Smooth muscle cell of the brain vasculature (primary cell): ENCODE results near the gene TMEM26.

Source experiments
- DNase-seq: peaks from one replicate; pipeline ENCODE4 v3.0.0-alpha.2; 2012; ENCODE audit warnings: low read depth, low spot score

Gene TMEM26

GRCh38 chr10:61460835-61461234, 7.7 kb upstream of the TMEM26 start:
- DNase-seq: no peak

DNA sequence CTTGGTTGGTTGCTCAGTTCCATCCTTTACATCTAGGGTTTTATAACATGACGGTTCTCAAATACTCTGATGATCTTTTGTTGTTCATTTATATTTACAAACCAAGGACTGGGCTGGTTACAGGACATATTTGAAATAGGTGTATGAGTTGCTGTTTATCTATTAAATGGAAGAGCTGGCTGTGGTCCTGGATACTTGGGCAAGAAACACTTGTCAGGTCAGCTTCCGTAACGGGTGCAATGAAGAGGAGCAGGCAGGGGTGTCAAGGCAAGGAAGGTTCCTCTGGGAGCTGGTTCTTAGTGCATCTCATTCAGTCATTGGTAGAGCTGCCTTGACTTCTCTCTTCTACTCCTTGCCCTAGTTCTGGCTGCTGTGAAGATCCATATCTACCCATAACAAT, 4.8 kb upstream of the TMEM26 start:
- no peak for DNase-seq

DNA sequence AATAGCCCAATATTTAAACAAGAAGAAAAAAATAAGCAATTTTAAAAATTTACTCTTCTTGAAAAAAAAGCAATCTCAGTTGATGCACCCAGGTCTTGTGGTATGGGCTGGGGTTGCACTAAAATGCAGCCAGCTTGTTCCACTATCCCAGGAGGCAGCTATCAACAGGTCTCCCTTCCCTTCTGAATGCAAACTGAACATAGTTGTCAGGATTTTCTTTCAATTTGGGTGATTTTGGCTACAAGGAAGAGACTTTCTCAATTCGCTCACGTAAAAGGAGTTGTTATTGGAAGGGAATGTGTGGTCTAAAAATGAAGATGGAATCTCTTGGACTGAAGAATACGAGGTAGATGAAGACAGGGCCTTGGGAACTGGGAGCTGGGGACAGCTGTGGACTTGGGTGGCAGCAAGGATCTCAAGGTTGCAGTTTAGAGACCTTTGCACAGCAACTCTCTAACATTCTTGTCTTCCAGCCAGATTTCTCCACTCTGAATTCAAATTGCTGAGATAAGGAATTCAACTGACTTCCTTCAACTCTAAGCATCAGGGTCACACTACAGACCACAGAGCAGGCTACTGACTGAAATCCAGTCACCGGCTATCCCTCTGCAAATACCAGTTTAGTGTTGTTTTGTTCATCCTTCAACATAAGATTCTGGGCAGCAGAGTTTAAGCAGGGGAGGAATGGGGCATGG, 3.1 kb upstream of the TMEM26 start:
- DNase-seq: no peak

GRCh38 chr10:61455656-61456055, 2.5 kb upstream of the TMEM26 start:
- no peak for DNase-seq

DNA sequence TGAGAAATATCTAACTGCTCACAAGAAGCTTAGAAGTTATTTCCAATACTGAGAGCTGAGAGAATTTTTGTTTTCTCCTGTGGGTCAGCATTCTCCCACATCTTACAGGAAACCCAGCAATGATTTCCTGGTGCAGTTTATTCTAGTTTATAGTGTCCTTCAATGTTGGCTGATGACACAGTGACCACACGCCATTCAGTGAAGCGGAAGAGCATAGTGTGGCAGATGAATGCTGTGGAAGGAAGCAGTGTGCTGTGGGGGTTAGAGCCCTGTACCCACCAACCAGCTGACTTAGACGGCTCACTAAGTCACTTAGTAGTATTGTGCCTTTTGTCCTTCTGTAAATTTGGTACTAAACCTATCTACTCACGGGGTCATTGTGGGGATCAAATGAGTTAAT, 1.4 kb upstream of the TMEM26 start:
- DNase-seq: no peak

DNA sequence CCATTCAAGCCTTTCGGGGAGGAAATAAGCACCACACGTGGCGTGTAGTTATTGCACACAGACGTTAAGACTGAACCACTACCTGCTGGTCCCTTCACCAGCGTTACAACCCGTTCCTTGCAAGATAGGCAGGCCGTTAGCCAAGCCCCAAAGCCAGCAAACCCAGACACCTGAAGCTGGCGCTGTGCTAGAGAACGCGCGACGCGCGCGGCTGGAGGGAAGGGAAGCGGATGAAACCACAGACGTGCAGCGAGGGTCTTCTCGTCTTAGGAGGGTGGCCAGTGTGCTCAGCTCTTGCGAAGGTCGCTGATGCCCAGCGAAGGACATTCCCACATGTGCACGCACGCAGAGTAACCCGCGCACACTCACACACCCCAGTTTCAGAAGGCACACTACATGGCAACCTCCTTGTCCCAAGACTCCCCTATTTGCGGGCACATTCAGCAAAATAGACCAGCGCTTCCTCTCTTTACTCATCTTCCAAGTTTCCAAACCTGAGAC, 980 bp downstream of the TMEM26 start:
- DNase-seq: no peak

- DNase-seq: no peak
Observed at GRCh38 chr10:61451357-61451756, 1.8 kb downstream of the TMEM26 start.

GRCh38 chr10:61448841-61449600, 4.2 kb downstream of the TMEM26 start:
- no peak for DNase-seq

DNA sequence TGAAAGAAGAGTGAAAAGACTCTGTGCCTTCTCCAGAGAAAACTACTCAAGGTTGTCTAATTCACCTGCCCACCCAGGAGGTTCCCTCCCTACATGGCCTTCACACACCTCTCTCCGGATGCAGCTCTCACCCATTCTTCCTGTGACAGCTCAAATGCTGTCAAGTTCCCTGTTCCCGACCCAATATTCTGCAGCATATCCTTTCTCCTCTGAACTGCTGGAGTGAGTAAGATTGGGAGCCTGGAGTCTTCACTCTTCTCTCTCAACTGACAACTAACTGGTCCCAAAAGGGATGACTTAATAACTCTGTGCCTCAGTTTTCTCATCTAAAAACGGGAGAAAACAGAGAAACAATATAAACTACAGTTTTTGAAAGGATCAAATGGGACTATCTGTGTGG, 5.1 kb downstream of the TMEM26 start:
- DNase-seq: no peak

- DNase-seq: no peak
Observed at GRCh38 chr10:61439058-61439609, 14.0 kb downstream of the TMEM26 start.

DNA sequence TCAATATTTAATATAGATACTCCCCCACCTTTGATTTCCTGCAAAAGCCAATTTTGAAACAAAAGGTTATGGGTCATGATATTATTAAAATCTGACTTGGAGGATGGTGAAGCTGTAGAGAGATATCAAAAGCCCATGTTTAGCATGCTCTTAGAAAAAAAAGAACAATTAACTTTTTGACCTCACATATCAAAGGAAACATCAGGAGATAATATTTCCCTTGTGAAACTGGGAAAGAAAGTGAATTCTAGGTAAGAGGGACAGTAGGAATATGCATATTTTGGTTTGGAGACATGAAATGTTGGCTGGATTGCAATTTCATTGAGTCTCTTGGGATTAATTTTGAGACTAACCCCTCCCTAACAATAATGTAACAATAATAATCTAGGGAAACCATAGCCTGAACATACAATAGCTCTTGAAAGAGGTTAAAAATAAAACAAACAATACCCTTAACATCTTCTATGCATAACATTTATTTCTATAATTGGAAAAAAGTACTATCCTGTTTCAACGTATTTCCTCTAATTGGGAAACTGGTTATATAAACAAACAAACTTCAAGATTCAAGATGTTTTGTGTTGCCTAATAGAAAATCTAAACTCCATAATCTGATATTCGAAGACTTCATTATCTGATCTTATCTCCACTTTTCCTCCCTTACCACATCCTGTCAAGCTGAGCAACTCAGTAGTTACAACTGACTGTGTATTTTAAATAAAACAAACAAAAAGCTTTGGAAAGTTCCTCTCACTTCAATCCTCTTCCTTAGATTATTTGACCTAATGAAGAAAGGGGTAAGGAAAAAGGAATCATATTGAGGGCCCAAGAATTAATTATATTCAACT, 14.8 kb downstream of the TMEM26 start:
- DNase-seq: no peak

GRCh38 chr10:61423178-61423577, 30.0 kb downstream of the TMEM26 start:
- DNase-seq: no peak

DNA sequence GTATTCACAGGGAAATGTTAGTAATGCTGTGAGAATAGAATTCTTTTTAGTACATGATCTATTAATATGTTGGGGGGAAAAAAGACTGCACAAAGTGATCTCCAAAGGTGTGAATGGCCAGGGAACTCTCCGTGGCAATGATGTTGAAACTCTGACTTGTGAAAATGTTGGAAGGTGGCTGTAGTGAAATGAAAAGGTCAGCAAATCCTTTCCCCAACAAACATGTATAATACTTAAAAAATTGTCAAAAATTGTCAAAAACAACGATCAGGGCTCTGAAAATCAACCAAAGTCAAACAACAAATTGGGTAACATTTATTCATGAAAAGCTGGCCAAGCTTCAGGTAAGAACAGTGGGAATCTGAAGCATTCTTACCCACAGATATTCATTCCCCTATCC, 35.5 kb downstream of the TMEM26 start:
- no peak for DNase-seq

DNA sequence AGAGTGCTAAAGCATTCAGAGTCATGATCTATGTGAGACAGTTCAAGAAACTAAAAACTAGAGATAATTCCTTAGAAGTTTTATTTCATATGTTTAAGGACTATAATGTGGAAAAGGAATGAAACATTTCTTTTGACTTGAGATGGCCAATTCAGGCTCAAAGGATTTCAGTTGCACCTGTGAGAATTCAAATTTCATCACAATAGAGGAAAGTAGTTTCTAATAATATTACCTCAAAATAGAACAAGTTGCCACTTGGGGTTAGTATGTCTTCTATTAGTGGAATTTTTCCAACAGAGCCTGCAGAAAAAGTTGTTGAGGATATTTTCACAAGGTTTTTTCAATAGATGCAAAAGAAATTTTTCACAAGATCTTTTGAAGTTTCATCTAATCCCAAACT, 37.4 kb downstream of the TMEM26 start:
- no peak for DNase-seq

DNA sequence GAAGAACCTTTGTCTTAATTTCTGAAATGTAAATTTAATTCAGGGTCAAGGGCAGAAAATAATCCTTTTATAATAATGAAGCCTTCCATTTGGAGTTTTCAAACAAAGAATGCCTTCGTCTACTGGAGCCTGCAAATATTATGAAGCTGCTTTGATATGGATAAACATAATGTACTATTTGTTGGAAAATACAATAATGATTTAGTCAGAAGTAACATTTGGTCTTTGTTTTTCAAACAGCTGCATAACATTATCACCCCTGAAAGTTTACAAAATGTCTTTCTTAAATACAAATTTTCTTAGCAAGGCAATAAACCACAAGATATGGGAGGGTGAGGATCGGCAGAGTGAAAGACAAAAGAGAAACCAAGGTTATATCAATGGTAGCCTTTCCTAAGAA, 41.5 kb downstream of the TMEM26 start:
- no peak for DNase-seq

DNA sequence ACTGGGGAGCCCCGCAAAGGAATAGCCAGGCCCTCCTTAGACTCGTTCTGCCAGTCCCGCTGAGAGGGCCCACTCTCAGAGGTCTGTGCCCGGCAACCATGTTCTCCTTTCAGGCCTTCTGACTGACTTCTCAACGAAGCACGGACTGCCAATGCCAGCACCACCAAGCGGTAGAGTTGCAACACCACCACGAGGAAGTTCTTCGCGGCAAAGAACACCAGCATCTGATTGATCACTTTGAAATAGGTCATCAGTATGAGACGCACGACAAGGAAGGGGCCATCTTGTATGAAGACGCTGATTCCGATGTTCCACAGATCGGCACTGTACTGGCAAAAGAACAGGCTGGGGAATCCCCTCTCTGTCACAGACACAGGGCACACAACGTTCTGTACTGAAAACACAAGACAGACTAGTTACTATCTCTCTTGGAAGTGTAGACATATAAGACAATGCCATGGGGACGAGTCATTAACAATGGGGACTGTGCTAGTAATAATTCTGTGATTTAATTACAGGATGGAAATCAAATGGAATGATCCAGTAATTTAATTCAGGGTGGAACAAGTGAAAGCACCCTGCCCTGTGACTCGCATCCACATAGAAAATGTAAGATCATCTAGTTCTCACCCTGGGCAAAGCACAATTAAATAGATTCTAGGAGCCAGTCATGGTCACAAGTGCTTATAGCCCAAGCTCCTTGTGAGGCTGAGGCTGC, 42.7 kb downstream of the TMEM26 start:
- DNase-seq: no peak

- no peak for DNase-seq
Observed at GRCh38 chr10:61409157-61409556, 44.0 kb downstream of the TMEM26 start.

DNA sequence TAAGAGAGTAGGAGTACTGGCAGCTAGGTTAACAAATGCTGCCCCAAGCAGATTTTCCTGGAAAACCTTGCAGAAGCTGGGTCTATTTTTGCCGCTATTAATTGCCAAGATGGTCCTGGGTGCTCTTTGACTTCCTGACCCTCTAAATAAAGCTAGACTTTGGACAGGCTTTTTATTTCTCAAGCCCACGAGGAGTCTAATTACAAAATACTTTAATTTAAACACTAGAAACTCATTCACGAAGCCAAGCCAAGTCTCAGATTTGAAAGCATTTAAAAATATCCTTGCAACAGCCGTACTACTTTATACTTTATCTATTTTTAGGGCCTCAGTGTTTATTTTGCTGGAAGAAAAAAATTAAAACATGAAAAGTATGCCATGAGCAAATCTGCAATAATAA, 45.1 kb downstream of the TMEM26 start:
- DNase-seq: no peak

DNA sequence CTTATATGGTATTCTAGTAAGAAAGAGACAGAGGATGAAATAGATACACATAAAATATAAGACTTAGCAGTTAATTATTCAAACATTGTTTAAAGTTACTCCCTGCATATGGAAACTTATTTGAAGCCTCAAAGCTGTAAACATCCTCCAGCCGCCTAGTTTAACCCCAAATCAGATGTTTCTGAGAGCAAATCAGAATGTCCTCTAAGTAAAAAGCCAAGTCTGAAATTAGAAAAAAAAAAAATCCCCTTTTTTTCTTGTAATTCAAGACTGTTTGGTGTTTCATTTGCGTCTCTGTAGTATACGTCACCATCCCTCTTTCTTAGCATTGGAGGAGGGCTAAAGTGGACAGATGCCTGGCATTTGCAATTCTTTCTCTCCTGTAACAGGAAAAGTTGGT, 46.4 kb downstream of the TMEM26 start:
- no peak for DNase-seq

DNA sequence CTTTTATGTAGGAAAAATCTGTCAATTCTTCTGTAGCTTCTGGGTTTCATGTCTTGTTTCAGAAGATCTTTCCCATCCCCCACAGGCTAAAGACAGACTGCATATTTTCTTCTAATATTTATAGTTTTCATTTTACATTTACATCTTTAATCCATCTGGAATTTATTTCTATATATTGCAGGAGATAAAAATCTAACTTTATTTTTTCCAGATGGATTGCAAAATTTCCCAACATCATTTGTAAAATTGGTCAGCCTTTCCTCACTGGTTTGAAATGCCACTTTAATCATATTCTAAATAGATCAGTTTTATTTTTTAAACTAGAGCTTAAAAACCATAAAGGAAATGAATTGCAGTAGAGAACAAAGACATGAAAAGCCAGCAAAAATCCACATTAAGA, 46.9 kb downstream of the TMEM26 start:
- no peak for DNase-seq

DNA sequence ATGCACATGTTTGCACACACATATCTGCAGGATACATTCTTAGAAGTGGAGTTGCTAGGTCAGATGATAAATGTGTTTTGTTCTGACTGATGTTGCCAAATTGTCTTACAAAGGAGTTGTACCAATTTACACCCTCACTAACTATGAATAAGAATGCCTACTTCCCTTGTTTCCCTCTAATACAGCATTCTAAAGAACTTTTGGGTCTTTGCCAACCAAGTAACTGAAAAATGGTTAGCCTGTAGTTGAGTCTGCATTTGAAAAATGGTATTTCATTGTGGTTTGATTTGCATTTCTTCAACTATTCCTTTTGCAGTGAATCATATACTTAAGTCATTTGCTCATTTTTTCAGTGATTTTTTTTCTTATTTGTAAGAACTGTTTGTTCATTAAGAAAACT, 48.4 kb downstream of the TMEM26 start:
- DNase-seq: no peak
